ENCODE results near the gene NPR1. TPM values are rescaled to one million over a fixed set of nuclear protein-coding genes. Genes with fewer than 3 reads are reported as not detected.

NPR1 gene
- total and polyA plus RNA-seq, 2 experiments from 2014 or later, result 0.19 TPM; not detected in 1

DNA sequence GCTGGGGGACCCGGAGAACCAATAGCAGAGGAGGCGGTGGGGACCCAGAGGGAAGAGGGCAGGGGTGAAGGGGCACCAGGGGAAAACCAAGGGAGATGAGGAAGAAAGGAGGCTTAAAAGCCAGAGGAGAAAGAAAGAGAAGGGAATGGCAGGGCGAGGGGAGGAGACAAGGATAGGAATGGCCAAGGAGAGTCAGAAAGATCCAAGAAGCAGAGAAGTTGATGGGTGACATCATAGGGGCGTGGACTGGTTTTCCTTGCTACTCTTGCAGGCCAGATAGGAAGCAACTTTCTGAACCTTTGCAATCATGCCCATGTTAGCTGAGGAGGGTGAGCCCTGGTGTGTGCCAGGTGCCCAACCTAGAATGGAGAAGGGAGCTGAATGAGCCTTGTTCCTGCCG, 5.4 kb downstream of the NPR1 start:
- Histone ChIP-seq H3K4me2 (ENCODE audit: unreplicated experiment) (no peak overlapping the region), H4K20me1 (ENCODE audit: insufficient read depth) (no peaks in the 10 kb centered on the region), H3K27ac (no peak overlapping the region), H3F3A (ENCODE audit: insufficient read depth) (no peaks in the 10 kb centered on the region), H3K79me2 (ENCODE audit: insufficient read depth) (no peaks in the 10 kb centered on the region), H2AFZ (no peak overlapping the region), H3K36me3 (ENCODE audit: low read depth) (no peaks in the 10 kb centered on the region), H3K9me2 (ENCODE audit: insufficient read depth) (no peaks in the 10 kb centered on the region), H3K9me3 (ENCODE audit: low read depth) (no peaks in the 10 kb centered on the region), H3K27me3 (replicated peaks; ENCODE audit: insufficient read depth) (peaks cover 7% of the 10 kb centered on the region; the same call in 1 of the 2 replicates), H3K9ac (no peak overlapping the region), H3K4me3 (no peak overlapping the region), H3K4me1 (ENCODE audit: insufficient read depth) (no peaks in the 10 kb centered on the region)
- TF ChIP-seq EZH2phosphoT487 (IDR thresholded peaks at IDR 0.05; ENCODE audit: insufficient read depth, low read depth), result no peak
- no peak for TF ChIP-seq EZH2 (IDR thresholded peaks at IDR 0.05; ENCODE audit: insufficient read depth, poor library complexity, severe bottlenecking)
- peak; percentile 50 for DNase-seq
- 72 to 83% methylated on average over 4 to 5 of the region's 5 CpGs for WGBS, 2 experiments (ENCODE audit: low coverage in 1 of 2, low lambda C conversion rate in 2 of 2, missing lambda C conversion rate in 2 of 2)
- in situ Hi-C loops (cut with MboI), result no loop called here

DNA sequence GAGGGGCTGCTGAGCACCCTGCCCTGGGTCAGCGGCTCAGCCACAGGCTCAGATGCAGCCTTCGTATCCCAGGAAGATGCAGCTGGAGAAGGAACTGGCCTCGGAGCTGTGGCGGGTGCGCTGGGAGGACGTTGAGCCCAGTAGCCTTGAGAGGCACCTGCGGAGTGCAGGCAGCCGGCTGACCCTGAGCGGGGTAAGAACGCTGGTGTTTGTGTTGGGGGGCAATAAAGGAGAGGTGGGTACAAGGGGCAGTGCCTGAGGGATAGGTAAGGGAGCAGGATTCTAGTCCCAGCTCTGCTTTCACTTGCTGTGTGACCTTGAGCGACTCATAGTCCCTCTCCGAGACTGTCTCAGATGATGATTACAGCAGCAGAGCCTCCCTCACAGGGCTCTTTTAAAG, 6.4 kb downstream of the NPR1 start:
- Histone ChIP-seq H3K27ac (no peak overlapping the region), H3K9ac (no peak overlapping the region), H3K4me3 (no peak overlapping the region), H4K20me1 (ENCODE audit: insufficient read depth) (no peaks in the 10 kb centered on the region), H3F3A (ENCODE audit: insufficient read depth) (no peaks in the 10 kb centered on the region), H3K9me2 (ENCODE audit: insufficient read depth) (no peaks in the 10 kb centered on the region), H3K36me3 (ENCODE audit: low read depth) (no peaks in the 10 kb centered on the region), H3K9me3 (ENCODE audit: low read depth) (no peaks in the 10 kb centered on the region), H3K27me3 (replicated peaks; ENCODE audit: insufficient read depth) (peaks cover under 1% of the 10 kb centered on the region; the same call in 1 of the 2 replicates), H2AFZ (no peak overlapping the region), H3K4me1 (ENCODE audit: insufficient read depth) (no peaks in the 10 kb centered on the region), H3K79me2 (ENCODE audit: insufficient read depth) (no peaks in the 10 kb centered on the region), H3K4me2 (ENCODE audit: unreplicated experiment) (no peak overlapping the region)
- no peak for TF ChIP-seq EZH2phosphoT487 (IDR thresholded peaks at IDR 0.05; ENCODE audit: insufficient read depth, low read depth)
- no peak for TF ChIP-seq EZH2 (IDR thresholded peaks at IDR 0.05; ENCODE audit: insufficient read depth, poor library complexity, severe bottlenecking)
- WGBS, 2 experiments (ENCODE audit: low coverage in 1 of 2, low lambda C conversion rate in 2 of 2, missing lambda C conversion rate in 2 of 2), result 91% methylated on average over 12 of the region's 12 CpGs
- DNase-seq, result no peak
- in situ Hi-C loops (cut with MboI), result no loop called here

DNA sequence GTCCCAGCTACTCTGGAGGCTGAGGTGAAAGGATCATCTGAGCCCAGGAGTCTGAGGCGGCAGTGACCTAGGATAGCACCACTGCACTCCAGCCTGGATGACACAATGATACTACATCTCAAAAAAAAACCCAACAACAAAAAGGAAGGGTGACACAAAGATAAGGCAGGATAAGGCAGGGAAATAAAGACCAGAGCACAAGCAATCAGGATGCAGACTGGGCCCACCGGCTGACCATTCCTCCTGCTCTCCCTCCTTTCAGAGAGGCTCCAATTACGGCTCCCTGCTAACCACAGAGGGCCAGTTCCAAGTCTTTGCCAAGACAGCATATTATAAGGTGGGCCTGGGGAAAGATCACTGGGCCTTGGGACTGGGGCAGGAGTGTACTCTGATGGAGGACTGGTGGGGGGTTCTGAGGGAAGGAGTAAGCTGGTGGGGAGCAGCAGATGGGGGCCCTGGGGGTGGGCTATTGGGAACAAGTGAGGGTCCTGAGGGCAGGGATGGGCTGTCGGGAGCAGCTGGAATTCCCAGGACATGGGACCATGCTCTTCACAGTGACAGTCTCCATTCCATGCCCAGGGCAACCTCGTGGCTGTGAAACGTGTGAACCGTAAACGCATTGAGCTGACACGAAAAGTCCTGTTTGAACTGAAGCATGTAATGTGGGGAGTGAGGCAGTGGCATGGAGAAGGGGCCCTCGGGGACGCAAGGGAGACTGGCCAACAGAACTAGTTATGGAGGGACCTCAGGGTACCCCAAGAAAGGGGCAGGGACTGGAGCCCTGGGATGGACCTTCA, 7.3 kb downstream of the NPR1 start:
- H3K9me2 ChIP-seq (ENCODE audit: insufficient read depth), result no peaks in the 10 kb centered on the region
- H3K9ac ChIP-seq, result no peak overlapping the region
- no peak overlapping the region for H2AFZ ChIP-seq
- H3K27ac ChIP-seq, result no peak overlapping the region
- in situ Hi-C loops (cut with MboI), result no loop called here
- no peaks in the 10 kb centered on the region for H3K36me3 ChIP-seq (ENCODE audit: low read depth)
- no peaks in the 10 kb centered on the region for H3K4me1 ChIP-seq (ENCODE audit: insufficient read depth)
- H4K20me1 ChIP-seq (ENCODE audit: insufficient read depth), result no peaks in the 10 kb centered on the region
- H3K4me2 ChIP-seq (ENCODE audit: unreplicated experiment), result no peak overlapping the region
- no peaks in the 10 kb centered on the region for H3K9me3 ChIP-seq (ENCODE audit: low read depth)
- H3F3A ChIP-seq (ENCODE audit: insufficient read depth), result no peaks in the 10 kb centered on the region
- no peaks in the 10 kb centered on the region for H3K27me3 ChIP-seq (replicated peaks; ENCODE audit: insufficient read depth)
- no peak for TF ChIP-seq EZH2phosphoT487 (IDR thresholded peaks at IDR 0.05; ENCODE audit: insufficient read depth, low read depth)
- no peak for TF ChIP-seq EZH2 (IDR thresholded peaks at IDR 0.05; ENCODE audit: insufficient read depth, poor library complexity, severe bottlenecking)
- no peak for DNase-seq
- no peaks in the 10 kb centered on the region for H3K79me2 ChIP-seq (ENCODE audit: insufficient read depth)
- H3K4me3 ChIP-seq, result no peak overlapping the region
- WGBS, 2 experiments (ENCODE audit: low coverage in 1 of 2, low lambda C conversion rate in 2 of 2, missing lambda C conversion rate in 2 of 2), result 69 to 71% methylated on average over 10 to 11 of the region's 11 CpGs

DNA sequence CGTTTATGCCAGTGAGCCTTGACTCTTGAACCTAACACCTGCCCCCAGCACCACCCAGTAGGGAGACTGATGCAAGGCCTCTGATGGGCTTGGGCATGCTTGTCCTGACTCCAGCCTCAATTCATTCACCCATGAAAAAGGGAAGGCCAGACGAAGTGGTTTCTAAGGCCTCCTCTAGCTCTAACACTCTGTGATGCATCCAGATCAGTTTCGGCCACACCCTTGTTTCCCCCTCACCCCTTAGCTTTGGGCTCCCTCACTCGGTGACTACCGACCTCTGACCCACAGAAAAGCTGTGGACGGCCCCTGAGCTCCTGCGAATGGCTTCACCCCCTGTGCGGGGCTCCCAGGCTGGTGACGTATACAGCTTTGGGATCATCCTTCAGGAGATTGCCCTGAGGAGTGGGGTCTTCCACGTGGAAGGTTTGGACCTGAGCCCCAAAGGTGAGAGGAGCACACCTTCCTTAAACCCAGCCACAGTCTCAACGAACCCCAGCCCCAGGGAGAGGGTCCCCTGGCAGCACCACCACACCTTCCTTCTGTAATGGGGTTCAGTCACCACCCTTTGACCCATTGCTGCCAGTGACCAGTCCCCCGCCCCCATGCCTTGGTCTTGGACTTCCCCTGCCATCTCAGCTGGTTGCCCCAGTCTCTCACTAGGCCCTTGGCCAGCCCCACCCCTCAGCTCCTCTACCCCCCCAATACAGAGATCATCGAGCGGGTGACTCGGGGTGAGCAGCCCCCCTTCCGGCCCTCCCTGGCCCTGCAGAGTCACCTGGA, 9.0 kb downstream of the NPR1 start:
- Histone ChIP-seq H3K9me2 (ENCODE audit: insufficient read depth) (no peaks in the 10 kb centered on the region), H3K9ac (no peak overlapping the region), H3K9me3 (ENCODE audit: low read depth) (no peaks in the 10 kb centered on the region), H3K4me3 (no peak overlapping the region), H3K27ac (no peak overlapping the region), H3K27me3 (replicated peaks; ENCODE audit: insufficient read depth) (no peaks in the 10 kb centered on the region), H3K36me3 (ENCODE audit: low read depth) (no peaks in the 10 kb centered on the region), H3K79me2 (ENCODE audit: insufficient read depth) (no peaks in the 10 kb centered on the region), H3F3A (ENCODE audit: insufficient read depth) (no peaks in the 10 kb centered on the region), H3K4me1 (ENCODE audit: insufficient read depth) (no peaks in the 10 kb centered on the region), H3K4me2 (ENCODE audit: unreplicated experiment) (no peak overlapping the region), H4K20me1 (ENCODE audit: insufficient read depth) (no peaks in the 10 kb centered on the region), H2AFZ (no peak overlapping the region)
- WGBS, 2 experiments (ENCODE audit: low coverage in 1 of 2, low lambda C conversion rate in 2 of 2, missing lambda C conversion rate in 2 of 2), result 82% methylated on average over 12 to 16 of the region's 16 CpGs
- DNase-seq, result no peak
- in situ Hi-C loops (cut with MboI), result no loop called here
- TF ChIP-seq EZH2phosphoT487 (IDR thresholded peaks at IDR 0.05; ENCODE audit: insufficient read depth, low read depth), result no peak
- TF ChIP-seq EZH2 (IDR thresholded peaks at IDR 0.05; ENCODE audit: insufficient read depth, poor library complexity, severe bottlenecking), result no peak
